G401 (cell line): ENCODE measurements around the gene MICAL3. TPM values are rescaled to one million over a fixed set of nuclear protein-coding genes. Genes with fewer than 3 reads are reported as not detected.
"Not testable (repeated sequence)": the region's sequence is repeated elsewhere in the genome, so short reads cannot be mapped to it uniquely, and the experiment has no call there.

Source experiments
- DNase-seq: peaks from one replicate; pipeline ENCODE4 v3.0.0-alpha.2; 2015; ENCODE audit warnings: low spot score
- in situ Hi-C: cut with HindIII; loops from 2 replicates; pipeline ENCODE4 v1.10.0; 2016; ENCODE audit warnings: low sequenced_read_pairs, mixed read lengths
- total RNA-seq: library from RNA; depleted of rRNA; stranded (reverse); fragments of >200 nt; shearing (Covaris generic); gene quantifications from 2 replicates; pipeline ENCODE4 v1.2.3, GENCODE V29; 2014

The MICAL3 gene
- total RNA-seq, 1 experiment from 2014 or later, result 5.3 TPM

DNA sequence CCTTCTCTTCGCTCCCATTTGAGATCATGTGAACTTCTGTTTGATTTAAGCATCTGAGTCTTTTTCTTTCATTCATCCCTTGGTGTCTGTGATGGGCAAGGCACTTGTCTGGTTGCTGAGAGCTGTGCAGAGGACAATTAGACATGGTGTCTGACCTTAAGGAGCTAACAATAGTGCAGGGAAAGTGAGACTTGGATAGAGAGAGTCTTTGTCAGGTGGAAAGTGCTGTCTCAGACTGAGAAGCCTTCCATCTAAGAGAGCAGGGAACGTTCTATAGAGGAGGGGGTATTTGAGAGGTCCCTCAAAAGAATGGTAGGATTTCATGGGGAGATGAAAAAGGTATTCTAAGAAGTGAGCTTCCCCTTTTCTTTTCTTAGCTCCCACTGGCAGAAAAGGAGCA is 14.1 kb downstream of the MICAL3 start:
- in situ Hi-C loops, result loop anchor here (25.0 kb wide), 1 partner anchor 123 kb away; no protein-coding TSS in a partner anchor
- DNase-seq, result no peak

GRCh38 chr22:18008136-18008535 is 16.2 kb downstream of the MICAL3 start:
- in situ Hi-C loops, result loop anchor here (25.0 kb wide), 1 partner anchor 121 kb away; no protein-coding TSS in a partner anchor
- DNase-seq, result no peak

DNA sequence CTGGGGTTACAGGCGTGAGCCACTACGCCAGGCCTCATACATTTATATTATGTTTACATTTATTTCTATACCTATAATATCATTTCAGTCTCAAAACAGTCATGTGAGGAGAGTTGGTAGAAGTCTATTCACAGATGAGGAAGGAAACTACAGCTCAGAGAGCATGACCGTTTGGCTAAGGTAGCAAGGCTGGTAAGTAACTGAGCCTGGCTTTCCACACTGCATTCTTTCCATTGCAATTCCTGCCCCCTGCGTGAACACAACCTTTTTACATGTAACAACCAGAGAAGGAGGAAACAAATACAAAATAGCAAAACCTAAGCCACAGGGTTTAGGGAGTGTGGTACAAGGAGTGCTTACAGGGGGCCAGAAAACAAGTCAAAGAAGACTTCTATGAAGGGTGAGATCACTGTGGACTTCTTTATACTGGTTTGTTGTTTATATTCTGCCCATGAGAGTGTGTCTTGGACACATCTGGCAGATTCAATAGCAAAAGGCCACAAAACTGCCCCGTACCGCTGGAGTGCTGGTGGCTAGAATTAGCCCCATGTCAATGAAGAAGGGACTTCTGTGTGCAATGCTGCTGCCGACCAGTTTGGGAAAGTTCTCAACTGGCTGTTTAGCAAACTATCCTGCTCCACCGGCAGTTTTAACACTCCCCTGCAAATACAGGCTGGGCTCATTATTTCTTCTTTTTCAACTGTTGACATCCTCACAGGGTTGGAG is 19.0 kb downstream of the MICAL3 start:
- DNase-seq, result no peak
- in situ Hi-C loops, result loop anchor here (25.0 kb wide), 1 partner anchor 118 kb away; no protein-coding TSS in a partner anchor

GRCh38 chr22:18001894-18002315 is 22.5 kb downstream of the MICAL3 start:
- not testable (repeated sequence) for DNase-seq
- in situ Hi-C loops, result loop anchor here (25.0 kb wide), 1 partner anchor 115 kb away; no protein-coding TSS in a partner anchor

DNA sequence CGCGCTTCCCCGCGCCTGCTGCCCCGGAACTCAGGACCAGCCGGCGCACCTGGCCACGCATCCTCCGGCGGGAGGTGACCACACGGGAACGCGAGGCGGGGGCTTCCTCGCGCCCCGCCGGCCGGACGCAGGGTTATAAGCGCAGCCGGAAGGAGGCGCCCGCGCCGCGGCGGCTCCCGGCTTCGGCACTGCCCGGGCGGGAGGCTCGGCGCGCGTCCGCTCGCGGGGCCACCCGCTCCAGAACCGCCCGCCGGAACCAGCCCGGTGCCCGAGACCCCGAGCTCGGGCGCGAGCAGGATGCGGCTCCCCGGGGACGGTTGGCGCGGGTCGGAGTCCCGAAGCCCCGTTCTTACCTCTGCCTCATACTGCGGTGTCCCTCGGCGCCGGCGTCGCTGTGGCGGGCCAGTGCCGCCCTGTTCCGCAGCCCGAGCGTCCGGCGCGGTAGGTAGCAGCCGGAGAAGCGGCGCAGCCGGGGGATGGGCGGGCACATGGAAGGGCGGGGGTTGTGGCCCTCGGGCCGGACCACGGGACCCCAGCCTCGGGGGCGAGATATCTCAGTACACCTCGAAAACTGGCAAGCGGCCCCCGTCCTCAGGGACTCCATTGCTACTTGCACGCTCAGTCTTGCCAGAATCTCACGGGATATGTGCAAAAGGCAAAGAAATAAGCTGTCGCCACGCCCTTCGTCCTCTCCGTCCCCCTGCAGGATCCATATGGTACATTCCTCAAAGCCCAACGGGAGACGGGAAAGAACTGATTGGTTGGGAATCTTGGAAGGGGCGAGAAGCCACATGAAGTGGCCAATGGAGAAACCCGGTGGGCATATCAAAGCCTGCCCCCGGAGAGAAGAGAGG is 23.1 kb downstream of the MICAL3 start:
- in situ Hi-C loops, result loop anchor here (25.0 kb wide), 1 partner anchor 114 kb away; no protein-coding TSS in a partner anchor

GRCh38 chr22:18000441-18001039 is 23.8 kb downstream of the MICAL3 start:
- in situ Hi-C loops, result loop anchor here (25.0 kb wide), 1 partner anchor 113 kb away; no protein-coding TSS in a partner anchor
- peak; percentile 46 for DNase-seq

More for the DNA sequence above, 23.1 kb downstream of the MICAL3 start:
- DNase-seq, result peak; percentile 98

GRCh38 chr22:17999851-18000250 is 24.5 kb downstream of the MICAL3 start:
- in situ Hi-C loops, result loop anchor here (25.0 kb wide), 1 partner anchor 113 kb away; no protein-coding TSS in a partner anchor
- peak; percentile 55 for DNase-seq

- in situ Hi-C loops, result no loop called here
- DNase-seq, result peak; percentile 96
Measured at GRCh38 chr22:17998913-17999312, 25.4 kb downstream of the MICAL3 start.

DNA sequence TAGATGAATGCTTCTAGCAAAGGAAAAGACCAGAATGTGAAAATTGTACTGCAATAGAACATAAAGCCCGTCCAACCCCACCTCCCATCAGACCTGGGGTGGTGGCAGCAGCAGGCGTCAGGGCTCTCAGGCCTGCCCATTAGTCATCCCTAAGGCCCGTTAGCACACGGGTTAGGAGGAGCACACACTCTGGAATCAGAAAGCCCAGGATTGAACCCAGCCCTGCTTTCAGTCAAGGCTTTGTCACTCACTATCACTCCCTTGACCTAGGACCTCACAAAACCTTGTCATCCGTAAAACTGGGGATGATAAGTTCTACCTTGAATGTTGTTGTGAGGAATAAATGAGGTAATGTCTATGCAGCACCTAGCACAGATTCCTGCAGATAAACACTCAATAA is 26.9 kb downstream of the MICAL3 start:
- DNase-seq, result no peak
- in situ Hi-C loops, result no loop called here

DNA sequence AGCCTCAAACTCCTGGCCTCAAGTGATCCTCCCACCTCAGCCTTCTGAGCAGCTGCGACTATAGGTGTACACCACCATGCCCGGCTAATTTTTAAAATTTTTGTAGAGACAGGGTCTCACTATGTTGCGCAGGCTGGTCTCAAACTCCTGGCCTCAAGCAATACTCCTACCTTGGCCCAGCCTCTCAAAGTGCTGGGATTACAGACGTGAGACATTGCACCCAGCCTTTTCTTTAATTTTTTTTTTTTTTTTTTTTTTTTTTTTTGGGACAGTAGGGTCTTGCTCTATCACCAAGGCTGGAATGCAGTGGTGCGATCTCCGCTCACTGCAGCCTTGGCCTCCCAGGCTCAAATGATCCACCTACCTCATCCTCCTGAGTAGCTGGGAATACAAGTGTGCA is 29.1 kb downstream of the MICAL3 start:
- DNase-seq, in situ Hi-C loops: not testable (repeated sequence)

DNA sequence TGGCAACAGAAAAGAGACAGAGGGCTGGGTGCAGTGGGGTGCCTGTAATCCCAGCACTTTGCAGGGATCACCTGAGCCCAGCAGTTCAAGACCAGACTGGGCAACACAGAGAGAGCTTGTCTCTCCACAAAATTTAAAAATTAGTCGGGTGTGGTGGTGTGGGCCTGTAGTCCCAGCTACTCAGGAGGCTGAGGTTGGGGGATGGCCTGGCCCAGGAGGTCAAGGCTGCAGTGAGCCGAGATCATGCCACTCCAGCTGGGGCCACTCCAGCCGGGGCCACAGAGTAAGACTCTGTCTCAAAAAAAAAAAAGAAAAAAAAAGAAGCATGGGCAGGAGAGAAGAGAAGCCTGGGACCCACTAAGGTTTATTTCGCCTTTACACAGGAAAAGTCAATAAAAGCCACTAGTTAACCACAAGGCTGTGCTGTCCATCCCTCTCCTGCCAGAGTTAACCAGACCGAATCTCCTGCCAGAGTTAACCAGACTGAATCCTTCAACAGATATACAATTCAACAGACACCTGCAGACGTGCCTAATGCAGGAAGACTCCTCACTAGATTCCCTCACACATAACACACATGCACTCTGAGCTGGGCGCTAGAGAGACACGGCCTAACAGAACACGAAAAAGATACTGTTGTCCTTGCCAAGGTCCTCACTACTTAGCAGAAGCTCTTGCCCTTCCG is 29.8 kb downstream of the MICAL3 start:
- no peak for DNase-seq
- in situ Hi-C loops, result no loop called here

- DNase-seq, in situ Hi-C loops: not testable (repeated sequence)
Measured at GRCh38 chr22:17992976-17993375, 31.4 kb downstream of the MICAL3 start.

DNA sequence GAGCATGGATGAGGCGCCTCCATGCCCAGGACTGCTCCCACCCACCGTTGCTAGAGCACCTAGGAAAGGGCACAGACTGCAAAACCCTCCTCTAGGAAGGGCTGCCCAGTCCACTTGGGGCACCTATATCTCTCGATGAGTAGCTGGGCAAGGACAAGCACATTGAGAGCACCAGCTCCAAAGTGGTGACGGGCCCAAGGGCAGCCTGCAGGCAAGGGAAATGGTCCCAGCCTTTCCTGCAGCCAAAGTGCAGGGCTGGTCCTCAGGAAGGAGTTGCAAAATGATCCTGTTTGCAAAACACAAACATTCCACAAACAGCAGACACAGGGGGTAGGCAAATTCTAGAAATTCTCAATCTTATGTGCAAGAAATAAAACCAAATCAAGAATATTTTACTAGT is 32.4 kb downstream of the MICAL3 start:
- DNase-seq, in situ Hi-C loops: not testable (repeated sequence)

DNA sequence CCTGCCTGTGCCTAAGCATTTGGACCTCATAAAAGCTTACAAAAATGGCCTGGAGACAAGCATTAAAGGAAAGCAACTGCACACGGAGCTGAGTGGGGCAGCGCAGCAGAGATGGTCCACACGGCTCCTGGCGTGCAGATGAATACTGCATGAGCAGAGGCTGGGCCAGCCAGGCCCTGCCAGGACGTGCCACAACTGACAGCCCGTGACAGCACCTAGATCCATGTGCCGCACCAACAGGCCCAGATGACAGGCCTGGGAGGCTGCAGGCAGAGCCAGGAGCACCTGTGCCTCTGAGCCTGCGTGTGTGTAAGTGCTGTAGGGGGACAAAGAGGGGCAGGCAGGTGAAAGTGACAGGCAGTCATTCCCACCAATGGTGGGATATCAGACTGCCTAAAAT is 33.4 kb downstream of the MICAL3 start:
- in situ Hi-C loops, result no loop called here
- peak; percentile 78 for DNase-seq

GRCh38 chr22:17990147-17990546 is 34.2 kb downstream of the MICAL3 start:
- in situ Hi-C loops, result no loop called here

DNA sequence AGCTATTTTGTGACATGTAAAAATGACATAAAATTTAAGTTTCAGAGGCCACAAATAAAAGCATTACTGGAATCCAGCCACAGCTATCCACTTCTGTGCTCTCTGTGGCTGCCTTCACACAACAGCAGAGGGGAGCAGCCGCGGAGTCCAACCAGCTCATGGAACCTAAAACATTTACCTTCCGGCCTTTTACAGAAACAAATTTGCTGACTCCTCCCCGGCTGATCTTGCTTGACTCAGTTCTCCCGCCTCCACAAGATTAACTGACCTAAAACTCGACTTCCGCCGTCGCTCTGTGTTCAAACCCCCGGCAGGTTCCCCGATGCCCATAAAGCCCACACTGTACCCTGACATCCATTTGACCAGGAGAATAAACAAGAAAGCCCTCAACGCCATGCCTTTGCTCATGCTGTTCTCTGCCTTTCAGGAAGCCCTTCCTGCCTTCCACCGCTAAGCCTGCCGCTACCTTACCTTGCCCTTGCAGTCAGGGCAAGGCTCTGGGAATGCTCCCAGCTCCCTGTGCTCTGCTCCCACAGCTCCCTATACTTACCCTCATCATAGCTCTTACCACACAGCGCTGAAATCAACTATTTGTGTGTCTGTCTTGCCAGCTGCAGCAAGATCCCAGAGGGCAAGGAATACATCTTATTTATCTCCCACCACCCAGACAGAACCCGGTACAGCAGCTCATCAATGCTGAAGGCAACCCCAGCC is 35.4 kb downstream of the MICAL3 start:
- in situ Hi-C loops, result no loop called here
- DNase-seq, result peak; percentile 48

More at GRCh38 chr22:17990147-17990546, 34.2 kb downstream of the MICAL3 start:
- no peak for DNase-seq

- in situ Hi-C loops, result no loop called here
- no peak for DNase-seq
Measured at GRCh38 chr22:17985606-17986005, 38.8 kb downstream of the MICAL3 start.

DNA sequence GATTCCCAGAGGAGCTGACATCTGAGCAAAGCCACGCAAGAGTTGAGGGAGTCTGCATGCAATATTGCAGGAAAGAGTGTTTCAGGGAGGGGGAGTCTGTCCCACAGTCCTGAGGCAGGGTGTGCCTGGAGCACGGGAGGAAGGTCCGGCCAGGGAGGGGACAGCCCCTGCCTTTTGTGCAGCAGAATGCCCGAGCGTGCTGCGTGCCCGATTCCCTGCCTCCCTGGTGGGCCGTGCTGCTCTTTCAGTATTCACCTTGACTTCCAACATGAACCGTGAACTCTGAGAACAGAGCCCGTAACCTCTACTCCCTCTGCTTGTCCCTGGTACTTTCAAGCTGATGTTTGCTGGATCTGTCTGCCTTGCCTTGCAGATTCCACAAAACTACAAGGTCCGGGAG is 39.3 kb downstream of the MICAL3 start:
- DNase-seq, in situ Hi-C loops: not testable (repeated sequence)
